MM.1S (cell line): ENCODE measurements around the gene ATF7.

Source experiments
- EZH2 ChIP-seq: fragments of 300-600 bp; sonication (generic); optimal IDR thresholded peaks from 2 replicates; pipeline ENCODE3; 2017; ENCODE audit warnings: low read depth, mild to moderate bottlenecking, antibody characterized with exemption, low read length, mixed read lengths
- TF ChIP-seq, protein P1 (sequence below): fragments of 300-600 bp; sonication (generic); IDR thresholded peaks from 2 replicates; pipeline ENCODE4 v1.5.1; 2016; ENCODE audit warnings: antibody characterized with exemption, low read length, mixed read lengths

DNA sequence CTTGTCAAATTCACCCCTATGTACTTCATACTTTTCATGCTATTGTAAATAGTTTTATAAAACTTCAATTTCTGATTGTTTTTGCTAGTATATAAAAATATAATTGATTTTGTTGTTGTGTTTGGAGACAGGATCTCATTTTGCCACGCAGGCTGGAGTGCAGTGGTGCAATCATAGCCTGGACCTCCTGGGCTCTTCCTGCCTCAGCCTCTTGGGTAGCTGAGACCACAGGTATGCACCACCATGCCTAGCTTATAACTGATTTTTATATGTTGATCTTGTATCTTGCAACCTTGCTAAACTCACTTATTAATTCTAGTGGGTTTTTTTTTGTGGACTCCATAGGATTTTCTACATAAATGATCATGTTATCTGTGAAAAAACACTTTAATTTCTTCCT is 26.2 kb upstream of the ATF7 start:
- TF ChIP-seq, protein P1, sequence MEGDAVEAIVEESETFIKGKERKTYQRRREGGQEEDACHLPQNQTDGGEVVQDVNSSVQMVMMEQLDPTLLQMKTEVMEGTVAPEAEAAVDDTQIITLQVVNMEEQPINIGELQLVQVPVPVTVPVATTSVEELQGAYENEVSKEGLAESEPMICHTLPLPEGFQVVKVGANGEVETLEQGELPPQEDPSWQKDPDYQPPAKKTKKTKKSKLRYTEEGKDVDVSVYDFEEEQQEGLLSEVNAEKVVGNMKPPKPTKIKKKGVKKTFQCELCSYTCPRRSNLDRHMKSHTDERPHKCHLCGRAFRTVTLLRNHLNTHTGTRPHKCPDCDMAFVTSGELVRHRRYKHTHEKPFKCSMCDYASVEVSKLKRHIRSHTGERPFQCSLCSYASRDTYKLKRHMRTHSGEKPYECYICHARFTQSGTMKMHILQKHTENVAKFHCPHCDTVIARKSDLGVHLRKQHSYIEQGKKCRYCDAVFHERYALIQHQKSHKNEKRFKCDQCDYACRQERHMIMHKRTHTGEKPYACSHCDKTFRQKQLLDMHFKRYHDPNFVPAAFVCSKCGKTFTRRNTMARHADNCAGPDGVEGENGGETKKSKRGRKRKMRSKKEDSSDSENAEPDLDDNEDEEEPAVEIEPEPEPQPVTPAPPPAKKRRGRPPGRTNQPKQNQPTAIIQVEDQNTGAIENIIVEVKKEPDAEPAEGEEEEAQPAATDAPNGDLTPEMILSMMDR = no peak
- TF ChIP-seq EZH2 = no peak
